GM21576 (cell line): ENCODE results near the gene DHX40.
"Not testable (repeated sequence)": the region's sequence is repeated elsewhere in the genome, so short reads cannot be mapped to it uniquely, and the experiment has no call there.

Experiments used
- ATAC-seq: cut with Tn5 transposase; IDR thresholded peaks from one replicate; pipeline ENCODE4 v1.9.1; 2021; ENCODE audit warnings: mild to moderate bottlenecking, moderate library complexity; ENCODE audit not compliant: unreplicated experiment

The DHX40 gene

DNA sequence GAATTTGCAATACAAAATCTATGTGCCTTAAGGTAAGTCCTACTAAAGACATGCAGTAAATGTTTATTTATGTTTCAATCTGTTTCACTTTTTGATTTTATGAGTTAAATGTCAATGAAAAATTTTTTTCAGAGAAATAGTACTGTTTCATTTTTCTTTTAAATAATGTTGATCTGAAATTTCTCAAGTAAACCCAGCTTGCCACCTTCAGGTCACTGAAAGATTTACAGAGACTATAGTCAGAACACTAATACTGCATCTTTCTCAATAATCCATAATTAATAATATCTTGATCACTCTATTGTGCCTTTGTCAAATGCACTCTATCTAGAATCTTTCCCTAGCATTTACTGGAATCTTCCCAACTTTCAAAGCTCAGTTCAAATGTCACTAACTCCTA is 6.5 kb upstream of the DHX40 start:
- ATAC-seq: no peak

DNA sequence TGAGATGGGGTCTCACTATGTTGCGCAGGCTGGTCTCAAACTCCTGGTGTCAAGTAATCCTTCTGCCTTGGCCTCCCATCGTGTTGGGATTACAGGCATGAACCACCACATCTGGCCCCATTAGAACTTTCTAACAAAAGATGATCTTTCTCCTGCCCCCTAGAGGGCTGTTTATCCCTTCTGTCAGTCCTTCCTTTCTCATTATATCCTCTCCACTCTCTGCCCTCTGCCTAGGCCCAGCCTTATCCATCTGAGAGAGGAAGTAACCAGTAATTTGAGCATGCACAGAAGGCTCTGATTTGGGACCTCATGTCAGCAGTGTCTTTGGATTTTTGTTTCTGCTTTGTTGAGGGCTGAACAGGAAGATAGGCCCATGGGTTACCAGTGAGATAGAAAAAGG is 4.4 kb upstream of the DHX40 start:
- no peak for ATAC-seq

DNA sequence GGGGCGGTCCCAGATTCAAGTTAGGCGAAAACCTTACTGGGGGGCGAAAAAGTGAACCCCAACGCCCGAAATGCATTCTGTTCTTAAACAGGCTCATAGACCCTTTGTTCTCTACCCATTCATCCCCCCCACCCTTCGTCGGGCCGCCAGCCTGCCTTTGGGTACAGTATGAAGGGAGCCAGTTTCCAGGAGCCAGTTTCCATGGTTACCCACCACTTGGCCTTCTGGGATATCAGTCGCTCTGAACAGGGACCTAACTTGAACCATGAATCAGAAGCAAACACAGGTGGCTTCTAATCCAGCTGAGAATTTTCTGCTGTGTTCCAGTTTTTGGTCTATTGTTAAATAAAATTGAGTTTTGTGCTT is 532 bp downstream of the DHX40 start:
- peak; percentile 43 for ATAC-seq

DNA sequence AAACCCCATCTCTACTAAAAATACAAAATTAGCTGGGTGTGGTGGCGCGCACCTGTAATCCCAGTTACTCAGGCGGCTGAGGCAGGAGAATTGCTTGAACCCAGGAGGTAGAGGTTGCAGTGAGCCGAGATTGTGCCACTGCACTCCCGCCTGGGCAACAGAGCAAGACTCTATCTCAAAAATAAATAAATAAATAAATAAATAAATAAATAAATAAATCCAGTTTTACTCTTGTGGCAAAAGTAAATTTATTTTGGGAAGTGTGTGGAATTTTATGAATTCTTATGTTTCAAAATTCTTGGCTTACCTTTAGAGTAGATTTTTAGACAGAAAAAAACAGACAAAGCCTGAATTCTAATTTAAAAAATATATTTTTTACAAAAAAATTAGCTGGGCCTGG is 3.7 kb downstream of the DHX40 start:
- ATAC-seq: not testable (repeated sequence)

DNA sequence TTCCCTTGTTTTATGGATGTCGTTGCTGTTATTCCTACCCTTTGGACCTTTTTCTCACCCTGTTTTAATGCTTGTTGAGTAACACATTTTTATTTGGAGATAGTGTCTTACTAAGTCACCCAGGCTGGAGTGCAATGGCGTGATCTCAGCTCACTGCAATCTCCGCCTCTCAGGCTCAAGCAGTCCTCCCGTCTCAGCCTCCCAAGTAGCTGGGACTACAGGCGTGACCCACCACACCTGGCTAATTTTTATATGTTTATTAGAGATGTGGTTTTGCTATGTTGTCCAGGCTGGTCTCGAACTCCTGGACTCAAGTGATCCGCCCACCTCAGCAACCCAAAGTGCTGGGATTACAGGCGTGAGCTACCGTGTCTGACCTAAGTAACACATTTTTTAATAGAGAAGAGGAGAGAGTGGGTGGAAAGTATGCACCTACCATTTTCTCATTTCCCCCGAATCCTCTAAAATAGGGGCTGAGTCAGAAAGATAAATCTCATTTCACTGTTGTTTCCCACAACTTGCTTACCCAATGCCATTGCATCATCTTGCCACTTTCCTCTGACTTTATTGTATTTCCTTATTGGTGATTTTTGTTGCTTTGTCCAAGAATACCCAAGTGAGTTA is 7.0 kb downstream of the DHX40 start:
- ATAC-seq: no peak

DNA sequence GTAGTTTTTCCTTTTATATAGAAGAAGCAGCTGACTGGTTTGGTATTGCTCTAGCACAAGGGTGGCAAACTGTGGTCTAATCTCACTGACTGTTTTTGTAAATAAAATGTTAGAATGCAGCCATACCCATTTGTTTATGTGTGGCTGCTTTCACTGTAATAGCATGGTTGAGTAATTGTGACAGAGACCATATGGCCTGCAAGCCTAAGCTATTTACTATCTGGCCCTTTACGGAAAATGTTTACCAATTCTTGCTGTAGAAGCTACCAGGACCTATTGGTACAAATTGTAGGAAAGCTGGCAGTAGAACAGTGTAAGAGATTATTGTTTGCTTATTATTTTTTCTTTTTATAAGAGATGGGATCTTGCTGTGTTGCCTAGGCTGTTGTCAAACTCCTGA is 18.8 kb downstream of the DHX40 start:
- ATAC-seq: not testable (repeated sequence)

DNA sequence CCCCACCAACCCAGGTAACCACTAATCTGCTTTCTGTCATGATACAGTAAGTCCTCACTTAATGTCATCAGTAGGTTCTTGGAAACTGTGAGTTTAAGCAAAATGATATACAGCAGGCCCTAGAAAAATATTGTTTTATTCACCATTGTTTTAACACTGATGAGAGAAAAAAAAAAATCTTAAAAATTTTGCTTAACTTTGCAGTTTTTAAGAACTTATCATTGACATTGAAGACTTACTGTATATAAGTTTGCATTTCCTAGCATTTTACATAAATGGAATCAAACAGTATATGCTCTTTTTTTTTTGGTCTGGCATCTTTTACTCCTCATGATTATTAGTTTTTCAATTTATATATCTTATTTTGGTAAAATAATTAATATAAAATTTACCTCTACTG is 34.8 kb downstream of the DHX40 start:
- no peak for ATAC-seq

DNA sequence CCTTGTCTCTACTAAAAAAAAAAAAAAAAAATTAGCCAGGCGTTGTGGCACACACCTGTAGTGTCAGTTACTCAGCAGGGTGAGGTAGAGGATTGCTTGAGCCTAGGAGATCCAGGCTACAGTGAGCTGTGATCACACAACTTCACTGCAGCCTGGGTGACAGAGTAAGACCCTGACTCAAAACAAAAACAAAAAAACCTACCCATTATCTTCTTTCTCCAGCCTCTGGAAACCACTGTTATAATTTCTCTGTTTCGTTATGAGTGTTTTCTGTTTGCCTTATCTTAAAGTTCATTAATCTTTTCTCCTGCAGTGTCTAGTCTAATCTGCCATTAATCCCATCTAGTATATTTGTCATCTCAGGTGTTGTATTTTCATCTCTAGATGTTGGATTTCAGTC is 35.7 kb downstream of the DHX40 start:
- ATAC-seq: no peak

DNA sequence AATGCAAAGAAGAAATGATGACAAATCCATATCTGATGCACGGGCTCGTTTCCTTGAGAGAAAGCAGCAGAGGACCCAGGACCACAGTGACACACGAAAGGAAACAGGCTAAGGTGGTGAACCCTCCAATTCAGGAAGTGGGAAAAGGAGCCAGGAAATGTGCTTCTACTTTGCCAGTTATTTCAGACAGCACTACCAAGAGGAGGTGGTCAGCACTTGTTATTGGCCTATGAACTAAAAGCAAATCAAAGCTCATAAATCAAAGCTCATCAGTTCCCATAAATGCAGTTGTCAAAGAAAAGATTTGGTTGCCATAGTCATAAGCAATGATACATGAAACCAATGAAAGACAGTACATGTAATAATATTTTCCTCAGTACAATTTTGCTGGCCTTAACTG is 41.7 kb downstream of the DHX40 start:
- no peak for ATAC-seq

DNA sequence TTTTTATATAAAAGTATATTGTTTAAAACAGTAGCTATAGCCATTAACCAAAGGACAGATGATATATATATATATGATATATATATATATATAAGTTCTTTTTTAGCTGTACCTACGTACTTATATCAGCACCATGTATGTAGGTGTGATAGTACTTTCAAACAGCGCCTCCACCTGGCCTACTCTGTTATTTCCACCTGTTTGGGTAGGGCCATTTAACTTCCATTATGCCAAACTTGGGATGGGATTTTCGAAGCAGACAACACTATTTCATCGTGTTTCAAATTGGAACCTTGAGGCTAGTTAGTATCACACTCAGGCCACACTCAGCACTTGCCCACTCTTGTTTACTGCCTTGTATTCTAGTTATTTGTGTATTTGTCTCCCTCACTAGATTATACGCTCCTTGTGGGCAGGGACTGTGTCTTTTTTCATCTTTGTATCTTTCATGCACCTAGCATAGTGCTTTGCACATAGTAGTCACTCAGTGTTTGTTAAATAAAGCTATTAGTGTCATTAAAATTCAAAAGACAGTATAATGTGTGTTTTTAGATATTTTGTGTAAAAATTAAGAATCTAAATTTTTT is 42.5 kb downstream of the DHX40 start:
- ATAC-seq: no peak

DNA sequence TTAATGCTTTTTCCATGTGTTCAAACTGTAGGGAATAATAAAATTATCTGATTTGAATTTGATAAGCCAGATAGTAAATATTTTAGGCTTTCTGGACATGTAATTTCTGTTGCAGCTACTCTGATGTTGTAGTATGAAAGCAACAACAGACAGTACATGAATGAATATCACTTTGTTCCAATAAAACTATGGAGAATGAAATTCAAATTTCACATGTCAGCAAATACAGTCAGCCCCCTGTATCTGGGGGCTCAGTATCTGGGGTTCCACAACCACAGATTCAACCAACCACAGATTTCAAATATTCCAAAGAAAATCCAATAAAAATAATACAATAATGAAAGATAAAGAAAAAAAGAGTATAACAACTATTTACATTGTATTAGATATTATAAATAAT is 46.1 kb downstream of the DHX40 start:
- no peak for ATAC-seq

DNA sequence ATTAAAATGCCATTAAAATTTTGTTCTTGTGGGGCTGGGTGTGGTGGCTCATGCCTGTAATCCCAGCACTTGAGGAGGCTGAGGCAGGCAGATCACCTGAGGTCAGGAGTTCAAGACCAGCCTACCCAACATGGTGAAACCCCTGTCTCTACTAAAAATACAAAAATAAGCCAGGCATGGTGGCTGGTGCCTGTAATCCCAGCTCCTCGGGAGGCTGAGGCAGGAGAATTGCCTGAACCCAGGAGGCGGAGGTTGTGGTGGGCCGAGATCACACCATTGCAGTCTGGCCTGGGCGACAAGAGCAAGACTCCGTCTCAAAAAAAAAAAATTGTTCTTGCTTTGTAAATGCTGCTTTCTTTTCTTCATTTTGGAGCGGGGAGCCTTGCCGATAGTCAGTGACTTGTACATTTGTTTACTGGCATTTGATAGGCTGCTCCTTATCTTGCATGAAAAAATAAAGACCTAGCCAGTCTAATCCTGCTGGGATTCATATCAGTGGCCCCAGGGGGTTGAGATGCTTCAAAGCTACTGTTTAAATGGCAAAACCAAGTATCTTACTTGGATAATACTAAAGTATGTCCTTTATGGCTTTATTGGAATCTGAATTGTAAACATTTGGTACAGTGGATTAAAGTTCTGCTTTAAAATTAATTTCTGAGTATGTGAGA is 51.0 kb downstream of the DHX40 start:
- ATAC-seq: no peak

DNA sequence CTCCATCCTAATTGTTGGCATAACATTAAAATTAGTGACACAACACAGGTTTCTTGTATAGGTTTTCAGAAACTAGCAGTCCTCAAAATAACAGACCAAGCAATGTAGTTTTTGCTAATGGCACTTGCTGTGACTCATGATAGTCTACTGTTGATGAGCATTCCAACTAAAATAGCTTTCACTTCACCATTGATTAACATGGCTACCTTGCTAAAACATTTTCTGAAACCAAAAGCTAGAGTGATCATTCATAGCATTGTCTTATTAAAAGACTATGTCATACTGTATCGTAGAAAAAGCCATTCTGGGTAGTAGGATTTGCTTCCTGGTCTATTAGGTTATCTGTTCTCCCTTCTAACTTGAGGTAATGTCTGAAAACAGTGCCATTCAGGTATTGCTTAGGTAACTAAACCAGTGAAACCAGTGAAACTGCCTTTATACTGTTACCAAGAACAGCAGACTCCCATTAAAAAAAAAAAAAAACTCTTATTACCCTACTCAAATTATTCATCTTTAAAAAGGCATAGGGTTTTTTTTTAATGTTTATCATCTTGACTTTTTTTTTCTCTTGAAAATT is 51.8 kb downstream of the DHX40 start:
- ATAC-seq: no peak

DNA sequence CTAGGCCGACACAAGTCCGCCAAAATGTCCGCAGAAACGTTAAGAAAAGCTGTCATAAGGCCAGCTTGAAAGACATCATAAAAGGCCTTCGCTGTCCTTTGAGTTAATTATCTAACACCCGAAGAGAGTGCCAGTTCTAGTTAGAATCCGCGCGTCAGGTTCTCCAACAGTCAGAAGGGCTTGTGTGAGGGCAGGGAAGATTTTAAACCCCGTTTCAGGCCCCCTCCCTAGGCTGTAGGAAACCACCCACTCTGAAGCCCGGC is 53.6 kb downstream of the DHX40 start:
- no peak for ATAC-seq

DNA sequence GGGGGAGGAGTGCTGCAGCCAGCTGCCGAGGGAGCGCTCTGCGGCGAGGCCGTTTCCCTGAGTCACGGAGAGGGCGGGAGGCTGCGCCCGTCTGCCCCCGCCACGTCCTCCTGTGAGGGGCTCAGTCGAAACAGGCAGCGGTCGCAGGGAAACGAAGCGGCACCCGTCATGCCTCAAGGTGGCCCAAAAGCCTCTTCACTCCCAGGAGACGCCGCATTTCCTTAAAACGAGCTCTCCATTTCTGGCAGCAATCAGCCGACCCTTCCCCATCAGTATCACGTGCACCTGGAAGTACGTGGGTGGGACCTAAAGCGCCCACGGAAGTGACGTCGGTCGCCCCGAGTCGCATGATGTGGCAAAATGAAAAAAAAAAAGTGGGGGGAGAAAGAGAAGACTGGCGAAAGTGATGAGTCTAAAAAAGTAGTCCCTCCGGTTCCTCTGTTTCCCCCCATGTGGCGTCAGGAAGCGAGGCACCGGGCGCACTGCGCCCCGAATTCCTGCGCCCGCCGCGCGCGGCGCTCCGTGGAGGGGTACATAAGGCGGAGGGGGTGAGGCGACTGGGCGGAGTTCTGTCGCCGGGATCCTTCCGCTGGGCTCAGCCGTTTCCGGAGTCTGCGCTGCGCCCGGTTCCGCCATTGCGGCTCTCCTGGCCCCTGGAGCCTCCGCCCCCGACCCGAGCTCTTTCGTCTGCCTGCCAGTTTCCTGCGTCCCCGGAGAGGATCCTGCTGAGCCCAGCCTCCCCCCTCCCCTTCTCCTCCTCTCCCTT is 54.1 kb downstream of the DHX40 start, which contains the start of gene CLTC:
TSS of gene CLTC (plus strand) at position 598 of the 766 bp plus-strand sequence. CDS start 237 bp downstream, outside the sequence.
- peak; percentile 71 for ATAC-seq

DNA sequence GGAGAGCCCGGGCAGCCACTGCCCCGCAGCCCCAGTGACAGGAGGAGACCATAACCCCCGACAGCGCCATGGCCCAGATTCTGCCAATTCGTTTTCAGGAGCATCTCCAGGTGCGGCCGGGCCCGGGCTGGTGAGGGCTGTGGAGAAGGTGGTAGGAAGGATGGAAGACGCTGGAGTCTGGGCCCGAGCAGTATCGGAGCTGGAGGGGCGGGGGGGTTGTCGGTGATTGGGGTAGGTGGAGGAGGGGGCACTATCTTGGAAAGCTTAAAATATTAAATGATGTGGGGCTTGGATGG is 54.6 kb downstream of the DHX40 start:
- ATAC-seq: no peak

DNA sequence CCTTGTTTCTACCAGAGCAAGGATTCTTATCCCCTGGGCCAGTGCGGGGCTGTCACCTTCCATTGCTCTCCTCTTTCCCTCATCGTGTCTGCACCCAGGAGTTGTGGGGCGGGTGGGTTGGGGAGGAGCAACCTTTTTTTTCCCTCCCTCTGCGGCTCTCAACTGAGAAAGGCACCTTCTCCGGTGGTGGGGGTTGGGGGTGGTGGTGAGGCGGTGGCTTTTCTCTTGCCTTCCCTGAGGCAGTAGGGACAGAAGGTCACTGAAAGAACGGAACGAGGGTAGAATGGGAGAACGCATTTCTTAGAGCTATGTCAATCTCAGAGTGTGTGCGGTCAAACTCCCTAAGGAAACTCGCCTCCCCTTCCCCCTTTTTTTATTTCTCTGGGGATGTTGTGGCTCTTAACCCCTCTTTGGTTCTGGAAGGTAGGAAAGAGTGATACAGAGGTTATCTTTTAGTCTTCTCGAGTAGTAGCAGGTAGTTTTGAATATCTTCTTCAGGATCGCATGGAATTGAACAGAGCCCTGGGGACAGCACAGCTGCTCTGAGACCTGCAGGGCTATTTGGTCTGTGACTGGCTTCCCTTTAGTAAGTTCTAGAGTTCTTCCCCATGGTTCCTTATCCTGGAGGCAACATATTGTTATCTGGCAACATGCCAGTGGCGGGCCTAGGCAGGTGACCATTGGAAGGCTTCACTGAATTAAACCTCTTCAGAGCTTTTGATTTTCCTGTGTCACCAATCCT is 55.3 kb downstream of the DHX40 start:
- no peak for ATAC-seq

DNA sequence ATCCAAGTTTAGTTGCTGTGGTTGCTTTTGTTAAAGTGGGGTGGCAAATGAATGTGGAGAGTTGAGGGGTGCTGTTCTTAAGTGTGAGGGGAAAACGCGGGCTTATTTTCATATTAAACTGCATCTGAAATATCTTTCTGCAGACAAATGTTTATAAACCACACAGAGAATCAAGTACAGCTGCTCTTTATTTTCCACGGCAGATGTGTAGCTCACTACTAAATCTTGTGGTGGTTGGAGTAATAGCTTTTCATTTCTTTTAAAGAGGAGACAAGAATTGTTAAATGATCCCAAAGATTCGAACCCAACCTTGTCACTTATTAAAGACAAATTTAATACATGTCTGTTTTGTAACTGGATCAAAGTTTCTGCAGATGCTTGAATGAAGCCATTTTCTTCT is 56.4 kb downstream of the DHX40 start:
- no peak for ATAC-seq

DNA sequence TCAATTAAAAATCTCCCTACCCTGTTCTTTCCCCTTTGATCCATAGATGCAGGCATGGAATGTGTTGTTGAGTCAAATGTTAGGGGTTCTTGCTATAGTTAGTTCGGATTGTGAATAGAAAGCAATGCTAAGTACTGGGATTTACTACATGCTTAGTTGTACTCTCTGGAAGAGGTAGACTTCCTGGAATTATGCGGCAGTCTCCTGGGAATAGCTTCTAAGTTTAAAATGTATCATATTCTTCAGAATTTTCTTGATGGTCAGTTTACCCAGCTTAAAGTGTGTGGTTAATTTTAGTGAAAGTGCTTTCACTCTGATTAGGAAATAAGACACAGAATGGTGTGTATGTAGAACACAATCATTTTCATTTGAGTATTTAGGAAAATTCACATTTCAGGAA is 57.7 kb downstream of the DHX40 start:
- no peak for ATAC-seq

DNA sequence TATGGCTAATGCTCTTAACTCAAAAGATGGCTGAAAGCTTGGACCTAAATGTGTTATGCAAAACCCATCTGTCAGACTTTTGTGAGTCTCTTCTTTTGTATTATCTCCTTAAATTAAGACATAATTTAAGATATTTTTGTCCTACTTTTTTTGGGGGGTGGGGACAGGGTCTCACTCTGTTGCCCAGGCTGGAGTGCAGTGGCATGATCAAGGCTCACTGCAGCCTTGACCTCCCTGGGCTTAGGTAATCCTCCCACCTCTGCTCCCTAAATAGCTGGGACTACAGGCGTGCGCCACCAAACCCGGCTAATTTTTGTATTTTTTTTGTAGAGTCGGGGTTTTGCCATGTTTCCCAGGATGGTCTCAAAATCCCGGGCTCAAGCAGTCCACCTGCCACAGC is 61.3 kb downstream of the DHX40 start:
- no peak for ATAC-seq

DNA sequence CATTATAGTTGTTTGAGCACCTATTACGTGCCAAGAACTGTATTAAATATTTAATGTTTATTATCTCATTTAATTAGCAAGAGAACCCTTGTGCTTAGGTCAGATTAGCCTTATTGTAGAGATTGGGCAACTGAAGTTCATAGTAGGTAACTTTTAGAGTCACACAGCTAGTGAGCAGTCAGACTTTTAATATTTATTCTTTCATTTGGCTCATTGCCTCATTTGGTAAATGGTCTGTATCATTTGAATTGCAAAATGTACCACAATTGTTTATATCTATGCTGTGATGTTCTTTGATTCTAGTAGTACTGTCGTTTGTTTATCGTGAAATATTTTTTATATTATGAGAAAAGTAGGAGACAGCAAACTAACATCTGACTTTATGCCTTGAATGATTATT is 61.9 kb downstream of the DHX40 start:
- ATAC-seq: no peak
